Adrenal gland (tissue), 12 donors: ENCODE data around the gene HEMK1. TPM values are rescaled to one million over a fixed set of nuclear protein-coding genes. Genes with fewer than 3 reads are reported as not detected.

Source experiments
- DNase-seq, 7 donors: peaks; one replicate each; pipeline ENCODE4 v3.0.0-alpha.2; 2019 to 2020
- H3K27ac ChIP-seq, 5 donors: fragments of 200-600 bp; sonication (generic) in 4 of 5; 1 replicate in 3 of 5; 2 replicates in 2 of 5; pipeline versions ENCODE4 v1.5.1 to v1.8.0; 2016 to 2020; ENCODE audit warnings: mild to moderate bottlenecking in 1 of 5
- H3K27me3 ChIP-seq: fragments of 200-600 bp; 2 replicates; pipeline ENCODE4 v1.8.0; 2021
- H3K36me3 ChIP-seq, 2 donors: fragments of 200-600 bp; replicated peaks in 1 of 2; 1 replicate in 1 of 2; 2 replicates in 1 of 2; pipeline versions ENCODE4 v1.5.1 to v1.8.0; 2018 to 2022
- H3K4me1 ChIP-seq, 2 donors: fragments of 200-600 bp; replicated peaks in 1 of 2; 1 replicate in 1 of 2; 2 replicates in 1 of 2; pipeline versions ENCODE4 v1.5.1 to v1.8.0; 2018 to 2021
- H3K4me3 ChIP-seq, 4 donors: fragments of 200-600 bp; sonication (generic) in 3 of 4; one replicate each; pipeline ENCODE4 v1.5.1; 2016 to 2018
- H3K9me3 ChIP-seq, 3 donors: fragments of 200-600 bp; sonication (generic) in 1 of 3; replicated peaks in 1 of 3; 1 replicate in 2 of 3; 2 replicates in 1 of 3; pipeline versions ENCODE4 v1.5.1 to v1.8.0; 2016 to 2021
- CTCF ChIP-seq, 6 experiments: fragments of 450-650 bp in 4 of 6; fragments of 200-600 bp in 2 of 6; sonication (generic) in 1 of 6; IDR thresholded peaks; 1 replicate in 5 of 6; 2 replicates in 1 of 6; pipeline versions ENCODE4 v1.5.1 to v1.8.0; 2016 to 2021; ENCODE audit warnings: antibody characterized with exemption in 6 of 6, mild to moderate bottlenecking in 2 of 6, moderate library complexity in 1 of 6
- POLR2A ChIP-seq, 2 donors: fragments of 450-650 bp; IDR thresholded peaks; one replicate each; pipeline ENCODE4 v1.6.1; 2017; ENCODE audit warnings: antibody characterized with exemption in 2 of 2, mild to moderate bottlenecking in 2 of 2, moderate library complexity in 1 of 2
- WGBS, 4 donors: extraction: QIAGEN DNeasy Blood & Tissue Kit in 2 of 4; methylation state at CpG; one replicate each; pipeline versions ENCODE4 v1.1.5 to v1.1.7; 2013 to 2017; 5-methylcytosine and 5-hydroxymethylcytosine counted together
- intact Hi-C, 2 donors: fragments of 100-400 bp; cut with DNase I; formaldehyde crosslinking; loops; one replicate each; pipeline versions ENCODE4 v1.14.1 to v1.15.0; 2022 to 2023
- polyA plus RNA-seq, 3 donors: library from polyadenylated mRNA; stranded (reverse); fragments of 200-250 nt in 2 of 3; fragments of 350-450 nt in 1 of 3; fragmentation: Illumina TruSeq in 1 of 3; extraction: RNeasy Lipid Tissue Mini Kit (QIAGEN cat#74804) in 1 of 3; gene quantifications; one replicate each; pipeline ENCODE4 v1.2.3, GENCODE V29; 2013 to 2014
- total RNA-seq, 9 donors: library from RNA; depleted of rRNA in 4 of 9; stranded (reverse); fragments of >200 nt in 4 of 9; fragments of 120-200 nt in 1 of 9; fragmentation: NEBNext Ultra II Directional in 1 of 9; extraction: Animal tissue kit (Norgen Biotek cat#: 25700) in 1 of 9; gene quantifications; one replicate each; pipeline versions ENCODE4 v1.1.0 to v1.2.4, GENCODE V29; 2013 to 2023
- donor health status: healthy with polysubstance abuse.
- donor health status: Bipolar disorder and iron deficiency.
- donor health status: DM: yes; HTN: yes; CAD: no.
- donor health status: DM: no; HTN: no; CAD: no.
- donor health status: DM: no; HTN: no; CAD: no.
- donor health status: DM: yes; HTN: yes; CAD: no.

Gene HEMK1
- total and polyA plus RNA-seq, 12 donors: 9.1 to 46.4 (median 19.0) TPM

DNA sequence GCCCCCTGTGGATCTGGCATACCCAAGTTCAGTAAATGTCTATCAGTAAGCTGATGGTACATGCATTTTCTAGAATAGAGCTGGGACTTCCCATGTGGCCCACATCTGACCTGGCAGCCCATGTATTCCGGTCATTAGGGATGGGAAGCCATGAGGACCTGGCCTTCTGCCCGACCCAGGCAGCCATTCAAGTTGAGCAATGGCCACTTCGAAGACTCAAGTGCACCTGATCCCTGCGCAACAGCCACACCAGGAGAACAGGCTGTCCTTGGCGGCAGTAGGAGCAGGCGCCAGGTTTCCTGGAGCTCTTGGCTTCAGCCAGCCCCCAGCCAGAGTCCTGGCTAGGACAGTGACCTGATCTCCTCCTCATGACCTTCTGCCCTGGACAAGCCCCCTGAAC is 14.6 kb downstream of the HEMK1 start:
- WGBS, 4 donors: 63 to 86% (median 77%) methylated on average over 1 to 6 of the region's 6 CpGs
- no peaks in the 10 kb centered on the region for H3K4me1 ChIP-seq
- no peak overlapping the region for H3K4me3 ChIP-seq
- peak overlapping the region in 1 of 5 donors; percentile 45 for H3K27ac ChIP-seq
- intact Hi-C loops: no loop called here
- TF ChIP-seq CTCF (IDR thresholded peaks at IDR 0.05) (no peak), POLR2A (IDR thresholded peaks at IDR 0.05) (no peak)
- no peaks in the 10 kb centered on the region for H3K36me3 ChIP-seq
- H3K9me3 ChIP-seq: no peaks in the 10 kb centered on the region
- no peaks in the 10 kb centered on the region for H3K27me3 ChIP-seq
- DNase-seq: peak in 6 of 7 donors; percentile 48 to 80 (median 66)

DNA sequence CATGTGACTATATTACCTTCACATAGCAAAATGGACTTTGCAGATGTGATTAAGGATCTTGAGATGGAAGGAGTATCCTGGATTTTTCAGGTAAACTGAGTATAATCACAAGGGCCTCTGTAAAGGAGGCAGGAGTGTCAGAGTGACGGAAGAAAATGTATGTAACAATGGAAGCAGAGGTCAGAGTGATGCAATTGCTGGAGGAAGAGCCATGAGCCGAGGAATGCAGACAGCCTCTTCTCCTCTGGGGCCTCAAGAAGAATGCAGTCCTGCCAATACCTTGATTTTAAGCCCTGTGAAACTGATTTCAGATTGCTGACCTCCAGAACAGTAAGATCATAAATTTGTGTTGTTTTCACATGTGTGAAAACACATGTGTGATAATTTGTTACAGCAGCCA is 15.1 kb downstream of the HEMK1 start:
- Histone ChIP-seq H3K36me3 (no peaks in the 10 kb centered on the region), H3K4me3 (no peak overlapping the region), H3K27ac (peak overlapping the region in 1 of 5 donors; percentile 45), H3K27me3 (no peaks in the 10 kb centered on the region), H3K4me1 (no peaks in the 10 kb centered on the region), H3K9me3 (no peaks in the 10 kb centered on the region)
- TF ChIP-seq POLR2A (IDR thresholded peaks at IDR 0.05) (no peak), CTCF (IDR thresholded peaks at IDR 0.05) (no peak)
- intact Hi-C loops: no loop called here
- no peak for DNase-seq
- 74 to 82% (median 78%) methylated on average over 2 of the region's 2 CpGs for WGBS, 4 donors

- no peak for TF ChIP-seq CTCF (IDR thresholded peaks at IDR 0.05)
- DNase-seq: no peak
- no peaks in the 10 kb centered on the region for H3K36me3 ChIP-seq
- intact Hi-C loops: no loop called here
- H3K4me1 ChIP-seq: peaks cover 0 to 3% of the 10 kb centered on the region in 2 donors
- no peak overlapping the region for H3K4me3 ChIP-seq
- no peaks in the 10 kb centered on the region for H3K9me3 ChIP-seq
- no peak overlapping the region for H3K27ac ChIP-seq
- WGBS, 4 donors: 11 to 100% (median 90%) methylated on average over 1 to 6 of the region's 6 CpGs
- H3K27me3 ChIP-seq: no peaks in the 10 kb centered on the region
Observed at GRCh38 chr3:50585919-50586762, 16.8 kb downstream of the HEMK1 start.

DNA sequence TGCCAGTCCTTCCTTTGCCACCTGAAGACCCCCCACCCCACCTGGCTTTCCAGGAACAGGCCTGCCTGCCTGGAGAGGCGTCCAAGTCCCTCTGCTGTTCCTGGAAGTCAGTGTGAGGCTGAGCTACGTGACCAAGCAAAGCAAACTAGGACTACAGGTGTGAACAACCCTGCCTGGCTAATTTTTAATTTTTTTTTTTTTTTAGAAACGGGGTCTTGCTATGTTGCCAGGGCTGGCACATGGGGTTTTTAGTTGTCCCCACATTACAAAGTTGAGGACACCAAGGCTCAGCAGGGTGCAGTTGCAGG is 17.4 kb downstream of the HEMK1 start:
- WGBS, 4 donors: 51 to 82% (median 75%) methylated on average over 3 of the region's 3 CpGs
- H3K4me1 ChIP-seq: peaks cover 0 to 3% of the 10 kb centered on the region in 2 donors
- intact Hi-C loops: no loop called here

More for the DNA sequence above, 17.4 kb downstream of the HEMK1 start:
- TF ChIP-seq CTCF (IDR thresholded peaks at IDR 0.05): no peak
- TF ChIP-seq POLR2A (IDR thresholded peaks at IDR 0.05): no peak
- Histone ChIP-seq H3K36me3 (no peaks in the 10 kb centered on the region), H3K27ac (no peak overlapping the region), H3K9me3 (no peaks in the 10 kb centered on the region), H3K4me3 (no peak overlapping the region), H3K27me3 (no peaks in the 10 kb centered on the region)
- DNase-seq: no peak
